ENCODE results near the gene PREX1. TPM values are rescaled to one million over a fixed set of nuclear protein-coding genes. Genes with fewer than 3 reads are reported as not detected.

The PREX1 gene
- total RNA-seq, 1 experiment from 2014 or later = 20.0 TPM

DNA sequence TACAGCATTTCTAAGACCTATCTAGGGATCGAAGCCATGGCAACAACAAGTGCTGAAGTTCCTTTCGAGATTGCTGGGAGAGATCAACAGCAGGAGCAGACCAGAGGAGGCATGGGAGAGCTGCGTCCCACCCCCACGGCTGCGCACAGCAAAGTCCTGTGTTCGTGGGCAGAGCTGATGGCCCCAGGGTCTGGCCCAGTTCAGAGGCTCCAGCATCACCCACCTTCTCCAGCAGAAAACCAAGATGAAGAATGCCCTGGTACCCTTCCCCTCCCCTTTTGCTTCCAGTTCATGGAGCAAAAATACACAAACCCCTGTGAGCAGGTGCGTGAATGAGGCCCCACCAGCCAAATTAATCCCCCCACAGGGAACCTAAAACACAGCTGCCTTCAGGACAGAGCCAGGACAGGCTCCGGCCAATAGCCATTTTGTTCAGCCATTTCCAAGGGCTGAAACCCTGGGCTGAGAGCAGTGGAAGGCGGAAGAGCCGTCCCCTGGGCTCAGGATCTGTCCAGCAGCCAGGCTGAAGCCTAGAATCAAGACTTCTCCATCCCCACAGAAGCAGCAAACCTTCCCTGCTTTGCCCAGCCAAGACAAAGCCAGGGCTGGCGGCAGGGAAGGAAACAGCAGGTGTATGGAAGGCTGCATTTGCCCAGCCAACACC, 102.8 kb downstream of the PREX1 start:
- CTCF ChIA-PET = no interaction called here
- ATAC-seq (no peak), DNase-seq (ENCODE audit: low read depth, low spot score) (no peak)
- BruUV-seq (replicated peaks) = no TSS peak
- peaks cover 13% of the 10 kb centered on the region for H3K4me1 ChIP-seq (ENCODE audit: control insufficient read depth, insufficient read depth, low read length)
- in situ Hi-C loops (cut with HindIII; ENCODE audit: low pct_unique_long_range_greater_than_20kb, low sequenced_read_pairs) = no loop called here
- H3K27ac ChIP-seq (ENCODE audit: low read length) = no peak overlapping the region
- POLR2A ChIA-PET = no interaction called here
- TF ChIP-seq, protein P1, sequence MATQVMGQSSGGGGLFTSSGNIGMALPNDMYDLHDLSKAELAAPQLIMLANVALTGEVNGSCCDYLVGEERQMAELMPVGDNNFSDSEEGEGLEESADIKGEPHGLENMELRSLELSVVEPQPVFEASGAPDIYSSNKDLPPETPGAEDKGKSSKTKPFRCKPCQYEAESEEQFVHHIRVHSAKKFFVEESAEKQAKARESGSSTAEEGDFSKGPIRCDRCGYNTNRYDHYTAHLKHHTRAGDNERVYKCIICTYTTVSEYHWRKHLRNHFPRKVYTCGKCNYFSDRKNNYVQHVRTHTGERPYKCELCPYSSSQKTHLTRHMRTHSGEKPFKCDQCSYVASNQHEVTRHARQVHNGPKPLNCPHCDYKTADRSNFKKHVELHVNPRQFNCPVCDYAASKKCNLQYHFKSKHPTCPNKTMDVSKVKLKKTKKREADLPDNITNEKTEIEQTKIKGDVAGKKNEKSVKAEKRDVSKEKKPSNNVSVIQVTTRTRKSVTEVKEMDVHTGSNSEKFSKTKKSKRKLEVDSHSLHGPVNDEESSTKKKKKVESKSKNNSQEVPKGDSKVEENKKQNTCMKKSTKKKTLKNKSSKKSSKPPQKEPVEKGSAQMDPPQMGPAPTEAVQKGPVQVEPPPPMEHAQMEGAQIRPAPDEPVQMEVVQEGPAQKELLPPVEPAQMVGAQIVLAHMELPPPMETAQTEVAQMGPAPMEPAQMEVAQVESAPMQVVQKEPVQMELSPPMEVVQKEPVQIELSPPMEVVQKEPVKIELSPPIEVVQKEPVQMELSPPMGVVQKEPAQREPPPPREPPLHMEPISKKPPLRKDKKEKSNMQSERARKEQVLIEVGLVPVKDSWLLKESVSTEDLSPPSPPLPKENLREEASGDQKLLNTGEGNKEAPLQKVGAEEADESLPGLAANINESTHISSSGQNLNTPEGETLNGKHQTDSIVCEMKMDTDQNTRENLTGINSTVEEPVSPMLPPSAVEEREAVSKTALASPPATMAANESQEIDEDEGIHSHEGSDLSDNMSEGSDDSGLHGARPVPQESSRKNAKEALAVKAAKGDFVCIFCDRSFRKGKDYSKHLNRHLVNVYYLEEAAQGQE (IDR thresholded peaks at IDR 0.05; ENCODE audit: insufficient read depth in 1 of 2, low read depth in 2 of 2, low read length in 1 of 2) = peak; percentile 44 to 51; a peak in 2 of 4 replicates
- TF ChIP-seq, protein P2, sequence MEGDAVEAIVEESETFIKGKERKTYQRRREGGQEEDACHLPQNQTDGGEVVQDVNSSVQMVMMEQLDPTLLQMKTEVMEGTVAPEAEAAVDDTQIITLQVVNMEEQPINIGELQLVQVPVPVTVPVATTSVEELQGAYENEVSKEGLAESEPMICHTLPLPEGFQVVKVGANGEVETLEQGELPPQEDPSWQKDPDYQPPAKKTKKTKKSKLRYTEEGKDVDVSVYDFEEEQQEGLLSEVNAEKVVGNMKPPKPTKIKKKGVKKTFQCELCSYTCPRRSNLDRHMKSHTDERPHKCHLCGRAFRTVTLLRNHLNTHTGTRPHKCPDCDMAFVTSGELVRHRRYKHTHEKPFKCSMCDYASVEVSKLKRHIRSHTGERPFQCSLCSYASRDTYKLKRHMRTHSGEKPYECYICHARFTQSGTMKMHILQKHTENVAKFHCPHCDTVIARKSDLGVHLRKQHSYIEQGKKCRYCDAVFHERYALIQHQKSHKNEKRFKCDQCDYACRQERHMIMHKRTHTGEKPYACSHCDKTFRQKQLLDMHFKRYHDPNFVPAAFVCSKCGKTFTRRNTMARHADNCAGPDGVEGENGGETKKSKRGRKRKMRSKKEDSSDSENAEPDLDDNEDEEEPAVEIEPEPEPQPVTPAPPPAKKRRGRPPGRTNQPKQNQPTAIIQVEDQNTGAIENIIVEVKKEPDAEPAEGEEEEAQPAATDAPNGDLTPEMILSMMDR (IDR thresholded peaks at IDR 0.05) = no peak
- intact Hi-C loops (cut with micrococcal nuclease; ENCODE audit: unreplicated experiment) = no loop called here
- no peaks in the 10 kb centered on the region for H3K9me3 ChIP-seq (ENCODE audit: control insufficient read depth, insufficient read depth, low read depth, low read length)
- no peak overlapping the region for H3K4me3 ChIP-seq (ENCODE audit: low read depth in 2 of 2, low read length in 2 of 2)
- no peaks in the 10 kb centered on the region for H3K27me3 ChIP-seq (ENCODE audit: control insufficient read depth, insufficient read depth, low read length)
- no peaks in the 10 kb centered on the region for H3K36me3 ChIP-seq (ENCODE audit: control insufficient read depth, insufficient read depth, low read length)

DNA sequence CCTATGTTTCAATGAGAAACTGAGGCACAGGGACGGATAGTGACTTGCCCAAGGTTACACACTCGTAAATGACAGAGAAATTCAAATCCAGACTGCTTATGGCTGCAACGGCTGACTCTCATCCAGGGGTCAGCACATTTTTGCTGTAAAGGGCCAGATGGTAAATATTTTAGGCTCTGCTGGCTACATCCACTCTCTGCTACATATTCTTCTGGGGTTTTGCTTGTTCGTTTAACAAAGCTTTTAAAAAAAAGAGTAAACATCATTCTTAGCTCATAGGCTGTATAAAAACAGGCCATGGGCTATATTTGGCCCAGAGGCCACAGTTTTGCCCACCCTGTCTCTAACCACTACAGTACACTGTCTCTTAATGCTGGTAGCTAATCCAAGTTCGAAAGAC, 103.4 kb downstream of the PREX1 start:
- no TSS peak for BruUV-seq (replicated peaks)
- no peaks in the 10 kb centered on the region for H3K27me3 ChIP-seq (ENCODE audit: control insufficient read depth, insufficient read depth, low read length)
- no peaks in the 10 kb centered on the region for H3K36me3 ChIP-seq (ENCODE audit: control insufficient read depth, insufficient read depth, low read length)
- H3K4me3 ChIP-seq (ENCODE audit: low read depth in 2 of 2, low read length in 2 of 2) = no peak overlapping the region
- no peak for ATAC-seq
- no peaks in the 10 kb centered on the region for H3K9me3 ChIP-seq (ENCODE audit: control insufficient read depth, insufficient read depth, low read depth, low read length)
- ChIA-PET POLR2A (no interaction called here), CTCF (no interaction called here)
- TF ChIP-seq POLR2AphosphoS5 (IDR thresholded peaks at IDR 0.05; ENCODE audit: low read depth, low read length) (no peak), TCF7L2 (IDR thresholded peaks at IDR 0.05; ENCODE audit: low read depth, low read length) (no peak), SIN3A (IDR thresholded peaks at IDR 0.05; ENCODE audit: borderline replicate concordance, insufficient read depth, low read depth, low read length) (no peak)
- TF ChIP-seq, protein P1 (IDR thresholded peaks at IDR 0.05; ENCODE audit: insufficient read depth in 1 of 2, low read depth in 2 of 2, low read length in 1 of 2) = no peak
- TF ChIP-seq, protein P2 (IDR thresholded peaks at IDR 0.05) = no peak
- no peak overlapping the region for H3K27ac ChIP-seq (ENCODE audit: low read length)
- in situ Hi-C loops (cut with HindIII; ENCODE audit: low pct_unique_long_range_greater_than_20kb, low sequenced_read_pairs) = no loop called here
- DNase-seq (ENCODE audit: low read depth, low spot score) = no peak
- intact Hi-C loops (cut with micrococcal nuclease; ENCODE audit: unreplicated experiment) = no loop called here
- H3K4me1 ChIP-seq (ENCODE audit: control insufficient read depth, insufficient read depth, low read length) = peaks cover 13% of the 10 kb centered on the region

Measured in Panc1 (cell line).